PFSK-1 (cell line): ENCODE results near the gene ODF2L.

ENCODE experiments used
- POLR2AphosphoS5 ChIP-seq: IDR thresholded peaks from 2 replicates; pipeline ENCODE4 v1.6.1; 2012; ENCODE audit warnings: low read depth, mild to moderate bottlenecking, control low read depth, low read length, moderate library complexity
- SIN3A ChIP-seq: IDR thresholded peaks from 2 replicates; pipeline ENCODE4 v1.6.1; 2012; ENCODE audit warnings: mild to moderate bottlenecking, low read length, moderate library complexity, borderline replicate concordance; ENCODE audit not compliant: insufficient read depth
- TAF1 ChIP-seq: IDR thresholded peaks from 2 replicates; pipeline ENCODE4 v1.6.1; 2012; ENCODE audit warnings: low read length, control low read depth, borderline replicate concordance; ENCODE audit not compliant: insufficient read depth
- TF ChIP-seq, protein P1 (sequence below), 2 experiments: IDR thresholded peaks; 2 replicates each; pipeline versions ENCODE4 v1.6.1 to v1.8.0; 2011 to 2012; ENCODE audit warnings: low read depth in 2 of 2, low read length in 2 of 2, control low read depth in 1 of 2, inconsistent platforms in 1 of 2, mild to moderate bottlenecking in 1 of 2, moderate library complexity in 1 of 2; ENCODE audit not compliant: insufficient read depth in 1 of 2

DNA sequence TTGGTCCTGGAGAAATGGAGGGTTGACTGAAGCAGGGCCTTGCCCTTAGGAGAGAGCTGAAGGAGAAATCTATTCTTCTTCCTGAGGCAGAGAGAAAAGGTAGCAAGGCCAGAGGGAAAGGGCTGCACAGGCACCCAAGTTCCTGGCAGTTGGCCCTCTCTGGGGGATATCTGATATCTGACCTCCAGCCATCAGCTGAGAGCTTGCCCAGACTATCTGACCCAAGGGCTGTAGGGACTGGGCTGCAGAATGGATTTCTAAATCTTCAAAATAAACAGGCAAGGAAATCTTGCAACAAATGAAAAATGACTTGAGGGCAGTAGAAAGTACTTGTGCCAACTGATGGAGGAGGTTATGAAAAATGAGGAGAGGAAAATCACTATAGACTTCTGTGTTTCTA, 27.4 kb upstream of the ODF2L start:
- TF ChIP-seq, protein P1, sequence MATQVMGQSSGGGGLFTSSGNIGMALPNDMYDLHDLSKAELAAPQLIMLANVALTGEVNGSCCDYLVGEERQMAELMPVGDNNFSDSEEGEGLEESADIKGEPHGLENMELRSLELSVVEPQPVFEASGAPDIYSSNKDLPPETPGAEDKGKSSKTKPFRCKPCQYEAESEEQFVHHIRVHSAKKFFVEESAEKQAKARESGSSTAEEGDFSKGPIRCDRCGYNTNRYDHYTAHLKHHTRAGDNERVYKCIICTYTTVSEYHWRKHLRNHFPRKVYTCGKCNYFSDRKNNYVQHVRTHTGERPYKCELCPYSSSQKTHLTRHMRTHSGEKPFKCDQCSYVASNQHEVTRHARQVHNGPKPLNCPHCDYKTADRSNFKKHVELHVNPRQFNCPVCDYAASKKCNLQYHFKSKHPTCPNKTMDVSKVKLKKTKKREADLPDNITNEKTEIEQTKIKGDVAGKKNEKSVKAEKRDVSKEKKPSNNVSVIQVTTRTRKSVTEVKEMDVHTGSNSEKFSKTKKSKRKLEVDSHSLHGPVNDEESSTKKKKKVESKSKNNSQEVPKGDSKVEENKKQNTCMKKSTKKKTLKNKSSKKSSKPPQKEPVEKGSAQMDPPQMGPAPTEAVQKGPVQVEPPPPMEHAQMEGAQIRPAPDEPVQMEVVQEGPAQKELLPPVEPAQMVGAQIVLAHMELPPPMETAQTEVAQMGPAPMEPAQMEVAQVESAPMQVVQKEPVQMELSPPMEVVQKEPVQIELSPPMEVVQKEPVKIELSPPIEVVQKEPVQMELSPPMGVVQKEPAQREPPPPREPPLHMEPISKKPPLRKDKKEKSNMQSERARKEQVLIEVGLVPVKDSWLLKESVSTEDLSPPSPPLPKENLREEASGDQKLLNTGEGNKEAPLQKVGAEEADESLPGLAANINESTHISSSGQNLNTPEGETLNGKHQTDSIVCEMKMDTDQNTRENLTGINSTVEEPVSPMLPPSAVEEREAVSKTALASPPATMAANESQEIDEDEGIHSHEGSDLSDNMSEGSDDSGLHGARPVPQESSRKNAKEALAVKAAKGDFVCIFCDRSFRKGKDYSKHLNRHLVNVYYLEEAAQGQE (IDR thresholded peaks at IDR 0.05; ENCODE audit: insufficient read depth in 1 of 2, low read depth in 2 of 2, low read length in 2 of 2) = no peak
- TF ChIP-seq POLR2AphosphoS5 = no peak
- TF ChIP-seq SIN3A = no peak
- TF ChIP-seq TAF1 = no peak
